Mucosa of descending colon (tissue), 3 donors: Measurements from ENCODE around the gene KLHL22. TPM values are rescaled to one million over a fixed set of nuclear protein-coding genes. Genes with fewer than 3 reads are reported as not detected.

Experiments
- ATAC-seq: fragments of 200-7000 bp; cut with Tn5 transposase; one replicate; pipeline ENCODE4 v1.9.1; 2020; ENCODE audit warnings: mild to moderate bottlenecking, moderate library complexity
- DNase-seq, 3 donors: peaks; one replicate each; pipeline ENCODE4 v3.0.0-alpha.2; 2020
- H3K36me3 ChIP-seq: fragments of 200-600 bp; one replicate; pipeline ENCODE4 v1.8.0; 2021; ENCODE audit warnings: low read depth, mild to moderate bottlenecking
- H3K4me1 ChIP-seq: fragments of 200-600 bp; one replicate; pipeline ENCODE4 v1.8.0; 2021; ENCODE audit warnings: low read depth, mild to moderate bottlenecking
- H3K4me3 ChIP-seq: fragments of 200-600 bp; one replicate; pipeline ENCODE4 v1.8.0; 2021; ENCODE audit warnings: mild to moderate bottlenecking
- H3K9me3 ChIP-seq: fragments of 200-600 bp; one replicate; pipeline ENCODE4 v1.8.0; 2021; ENCODE audit warnings: mild to moderate bottlenecking
- CTCF ChIP-seq: fragments of 200-600 bp; IDR thresholded peaks from one replicate; pipeline ENCODE4 v1.8.0; 2022; ENCODE audit warnings: antibody characterized with exemption, mild to moderate bottlenecking
- intact Hi-C, 2 donors: fragments of 100-400 bp; cut with DNase I in 1 of 2; cut with micrococcal nuclease in 1 of 2; formaldehyde crosslinking; loops; one replicate each; pipeline versions ENCODE4 v1.11.0 to v1.11.1; 2022; cut with DNase I, micrococcal nuclease
- total RNA-seq, 3 donors: library from RNA; stranded (reverse); fragmentation: NEBNext Ultra II Directional in 2 of 3; extraction: Animal tissue kit (Norgen Biotek cat#: 25700) in 2 of 3; gene quantifications; one replicate each; pipeline versions ENCODE4 v1.2.1 to v1.2.4, GENCODE V29; 2021 to 2023
- donor health status: DM: no; HTN: no; CAD: no; lungs with moderate emphysema.
- donor health status: DM: no; HTN: no; CAD: no.
- donor health status: DM: no; HTN: yes; CAD: no.

The KLHL22 gene
- total RNA-seq, 3 donors from 2014 or later: 9.5 to 24.1 (median 14.7) TPM

- ATAC-seq (no peak), DNase-seq (no peak)
- Histone ChIP-seq H3K4me3 (no peak overlapping the region), H3K36me3 (no peaks in the 10 kb centered on the region), H3K9me3 (no peaks in the 10 kb centered on the region), H3K4me1 (peaks cover 9% of the 10 kb centered on the region)
- no peak for TF ChIP-seq CTCF
- intact Hi-C loops: no loop called here
Observed at GRCh38 chr22:20490183-20490940, 5.2 kb downstream of the KLHL22 start.

GRCh38 chr22:20488946-20489345, 6.6 kb downstream of the KLHL22 start:
- ATAC-seq: no peak
- DNase-seq: no peak
- no peaks in the 10 kb centered on the region for H3K36me3 ChIP-seq
- no peaks in the 10 kb centered on the region for H3K9me3 ChIP-seq
- intact Hi-C loops: no loop called here
- peaks cover 2% of the 10 kb centered on the region for H3K4me1 ChIP-seq
- H3K4me3 ChIP-seq: no peak overlapping the region
- no peak for TF ChIP-seq CTCF

- H3K9me3 ChIP-seq: no peaks in the 10 kb centered on the region
- no peaks in the 10 kb centered on the region for H3K4me1 ChIP-seq
- H3K4me3 ChIP-seq: no peak overlapping the region
- DNase-seq (no peak), ATAC-seq (no peak)
- TF ChIP-seq CTCF: no peak
- H3K36me3 ChIP-seq: no peaks in the 10 kb centered on the region
- intact Hi-C loops: no loop called here
Observed at GRCh38 chr22:20487715-20488114, 7.9 kb downstream of the KLHL22 start.

- Histone ChIP-seq H3K4me1 (no peaks in the 10 kb centered on the region), H3K9me3 (no peaks in the 10 kb centered on the region), H3K4me3 (no peak overlapping the region), H3K36me3 (no peaks in the 10 kb centered on the region)
- DNase-seq (no peak), ATAC-seq (no peak)
- TF ChIP-seq CTCF: no peak
- intact Hi-C loops: no loop called here
Observed at GRCh38 chr22:20486229-20486628, 9.4 kb downstream of the KLHL22 start.

GRCh38 chr22:20484948-20485683, 10.5 kb downstream of the KLHL22 start:
- H3K4me3 ChIP-seq: no peak overlapping the region
- no peaks in the 10 kb centered on the region for H3K4me1 ChIP-seq
- intact Hi-C loops: no loop called here
- DNase-seq (no peak), ATAC-seq (no peak)
- H3K36me3 ChIP-seq: no peaks in the 10 kb centered on the region
- H3K9me3 ChIP-seq: no peaks in the 10 kb centered on the region
- TF ChIP-seq CTCF: no peak
